IMR-90 (cell line): ENCODE measurements around the gene ADM2. TPM values are rescaled to one million over a fixed set of nuclear protein-coding genes. Genes with fewer than 3 reads are reported as not detected.

Source experiments
- ATAC-seq: fragments of 200-7000 bp; cut with Tn5 transposase; 2 replicates; pipeline ENCODE4 v1.9.1; 2020; ENCODE audit warnings: low read depth, mild to moderate bottlenecking, moderate library complexity
- BruUV-seq: library from RNA; stranded (reverse); fragments of 400-500 nt; replicated peaks from 2 replicates; lab custom pipeline; 2021; lab: Mats Ljungman, UMichigan
- CTCF ChIA-PET: fragments of 300-600 bp; formaldehyde crosslinking; extraction: SDS; loops from one replicate; lab custom pipeline; 2021; ENCODE audit warnings: antibody characterized with exemption; lab: Yijun Ruan, JAX
- POLR2A ChIA-PET: fragments of 300-600 bp; sonication (Branson Sonifier 250); formaldehyde crosslinking; loops from one replicate; lab custom pipeline; 2022; ENCODE audit warnings: antibody characterized with exemption; ENCODE audit not compliant: unreplicated experiment; lab: Charles Lee
- DNase-seq: peaks from one replicate; pipeline ENCODE4 v3.0.0; 2013
- H2AFZ ChIP-seq: replicated peaks from 2 replicates; pipeline ENCODE3; 2013; ENCODE audit warnings: low read length, mild to moderate bottlenecking; ENCODE audit not compliant: poor library complexity
- H2AK5ac ChIP-seq: 2 replicates; pipeline ENCODE4 v1.6.1; 2013; ENCODE audit warnings: low read depth, low read length, inconsistent platforms
- H2AK9ac ChIP-seq: replicated peaks from 2 replicates; pipeline ENCODE3; 2013; ENCODE audit warnings: mild to moderate bottlenecking, low read depth, low read length, moderate library complexity; ENCODE audit not compliant: poor library complexity
- H2BK120ac ChIP-seq: 2 replicates; pipeline ENCODE4 v1.6.1; 2013; ENCODE audit warnings: low read depth, low read length, inconsistent platforms
- H2BK15ac ChIP-seq: 3 replicates; pipeline ENCODE4 v1.6.1; 2013; ENCODE audit warnings: low read depth, low read length, inconsistent platforms
- H2BK20ac ChIP-seq: 2 replicates; pipeline ENCODE4 v1.6.1; 2013; ENCODE audit warnings: low read depth, mild to moderate bottlenecking, inconsistent platforms, low read length, moderate library complexity
- H2BK5ac ChIP-seq: 2 replicates; pipeline ENCODE4 v1.6.1; 2013; ENCODE audit warnings: mild to moderate bottlenecking, low read depth, low read length, inconsistent platforms; ENCODE audit not compliant: poor library complexity, severe bottlenecking
- H3K14ac ChIP-seq: replicated peaks from 2 replicates; pipeline ENCODE4 v1.6.1; 2013; ENCODE audit warnings: low read depth, low read length, inconsistent platforms
- H3K18ac ChIP-seq: 2 replicates; pipeline ENCODE4 v1.6.1; 2013; ENCODE audit warnings: low read depth, low read length, control low read depth
- H3K23ac ChIP-seq: 2 replicates; pipeline ENCODE4 v1.6.1; 2013; ENCODE audit warnings: low read depth, low read length, inconsistent platforms
- H3K27ac ChIP-seq: 2 replicates; pipeline ENCODE4 v1.5.1; 2013; ENCODE audit warnings: mild to moderate bottlenecking, control low read depth, low read length; ENCODE audit not compliant: insufficient read depth
- H3K27me3 ChIP-seq: 2 replicates; pipeline ENCODE4 v1.6.1; 2013; ENCODE audit warnings: low read length; ENCODE audit not compliant: control insufficient read depth, insufficient read depth
- H3K36me3 ChIP-seq: 2 replicates; pipeline ENCODE4 v1.6.1; 2013; ENCODE audit warnings: low read length, mixed read lengths; ENCODE audit not compliant: control insufficient read depth, insufficient read depth
- H3K4ac ChIP-seq: 2 replicates; pipeline ENCODE4 v1.6.1; 2013; ENCODE audit warnings: low read depth, low read length, inconsistent platforms
- H3K4me1 ChIP-seq: 2 replicates; pipeline ENCODE4 v1.6.1; 2013; ENCODE audit warnings: low read length, mixed read lengths; ENCODE audit not compliant: control insufficient read depth, insufficient read depth
- H3K4me2 ChIP-seq: 2 replicates; pipeline ENCODE4 v1.6.1; 2013; ENCODE audit warnings: low read depth, mild to moderate bottlenecking, control low read depth, low read length, moderate library complexity
- H3K4me3 ChIP-seq: 2 replicates; pipeline ENCODE4 v1.5.1; 2013; ENCODE audit warnings: low read depth, mild to moderate bottlenecking, control low read depth, low read length, moderate library complexity; ENCODE audit not compliant: insufficient read depth
- H3K56ac ChIP-seq: 2 replicates; pipeline ENCODE4 v1.6.1; 2013; ENCODE audit warnings: low read length, inconsistent platforms; ENCODE audit not compliant: insufficient read depth; ENCODE audit errors: extremely low read depth
- H3K79me1 ChIP-seq, 2 experiments: 2 replicates each; pipeline ENCODE4 v1.6.1; 2013; ENCODE audit warnings: low read length in 2 of 2, inconsistent platforms in 1 of 2, low read depth in 1 of 2
- H3K9ac ChIP-seq: 2 replicates; pipeline ENCODE4 v1.6.1; 2013; ENCODE audit warnings: low read depth, low read length, control low read depth
- H3K9me1 ChIP-seq: 2 replicates; pipeline ENCODE4 v1.6.1; 2013; ENCODE audit warnings: low read length, inconsistent platforms; ENCODE audit not compliant: insufficient read depth
- H3K9me3 ChIP-seq: 2 replicates; pipeline ENCODE4 v1.6.1; 2013; ENCODE audit warnings: low read length; ENCODE audit not compliant: control insufficient read depth, insufficient read depth
- H4K20me1 ChIP-seq: 2 replicates; pipeline ENCODE4 v1.6.1; 2013; ENCODE audit warnings: low read length, inconsistent platforms; ENCODE audit not compliant: insufficient read depth
- H4K5ac ChIP-seq: 2 replicates; pipeline ENCODE4 v1.6.1; 2013; ENCODE audit warnings: mild to moderate bottlenecking, low read depth, low read length, control low read depth
- H4K8ac ChIP-seq, 2 experiments: 2 replicates each; pipeline ENCODE4 v1.6.1; 2013; ENCODE audit warnings: low read depth in 2 of 2, low read length in 2 of 2, control low read depth in 1 of 2, inconsistent platforms in 1 of 2
- H4K91ac ChIP-seq: 2 replicates; pipeline ENCODE4 v1.6.1; 2013; ENCODE audit warnings: low read depth, low read length, inconsistent platforms; ENCODE audit not compliant: insufficient read depth
- BHLHE40 ChIP-seq: fragments of 150-350 bp; IDR thresholded peaks from 2 replicates; pipeline ENCODE4 v1.6.1; 2016; ENCODE audit warnings: mild to moderate bottlenecking, low read depth, low read length
- CEBPB ChIP-seq: IDR thresholded peaks from 2 replicates; pipeline ENCODE4 v1.6.1; 2012; ENCODE audit warnings: low read depth, low read length, improper control_type of control experiment
- CTCF ChIP-seq: conservative IDR thresholded peaks from 2 replicates; pipeline ENCODE4 v1.5.1; 2012; ENCODE audit warnings: mild to moderate bottlenecking, low read depth, low read length, improper control_type of control experiment
- MAFK ChIP-seq: IDR thresholded peaks from 2 replicates; pipeline ENCODE4 v1.6.1; 2012; ENCODE audit warnings: low read depth, low read length, improper control_type of control experiment
- MAZ ChIP-seq: IDR thresholded peaks from 2 replicates; pipeline ENCODE4 v1.6.1; 2012; ENCODE audit warnings: low read depth, mild to moderate bottlenecking, low read length, improper control_type of control experiment, moderate library complexity, borderline replicate concordance
- MXI1 ChIP-seq: IDR thresholded peaks from 2 replicates; pipeline ENCODE4 v1.6.1; 2012; ENCODE audit warnings: low read depth, mild to moderate bottlenecking, low read length, moderate library complexity, borderline replicate concordance
- POLR2A ChIP-seq: IDR thresholded peaks from 2 replicates; pipeline ENCODE4 v1.6.1; 2012; ENCODE audit warnings: mild to moderate bottlenecking, low read depth, low read length
- RAD21 ChIP-seq: IDR thresholded peaks from 2 replicates; pipeline ENCODE4 v1.6.1; 2012; ENCODE audit warnings: low read length, improper control_type of control experiment
- RCOR1 ChIP-seq: IDR thresholded peaks from 2 replicates; pipeline ENCODE4 v1.6.1; 2012; ENCODE audit warnings: mild to moderate bottlenecking, low read length, improper control_type of control experiment; ENCODE audit not compliant: insufficient replicate concordance
- SMC3 ChIP-seq: fragments of 150-350 bp; IDR thresholded peaks from 2 replicates; pipeline ENCODE4 v1.6.1; 2016; ENCODE audit warnings: low read depth, mild to moderate bottlenecking, antibody characterized with exemption, low read length, moderate library complexity
- WGBS, 2 experiments: methylation state at CpG; one replicate each; pipeline versions ENCODE4 v1.1.5 to v1.1.7; 2013; ENCODE audit warnings: missing lambda C conversion rate in 2 of 2; ENCODE audit not compliant: insufficient read length in 1 of 2; ENCODE audit errors: extremely low coverage in 2 of 2; 5-methylcytosine and 5-hydroxymethylcytosine counted together
- dilution Hi-C: fragments of 300-500 bp; cut with HindIII; formaldehyde crosslinking; loops from one replicate; pipeline ENCODE4 v1.14.3; 2018; ENCODE audit warnings: low sequenced_read_pairs; ENCODE audit not compliant: unreplicated experiment
- in situ Hi-C: fragments of 300-500 bp; cut with MboI; formaldehyde crosslinking; loops from 3 replicates; pipeline ENCODE4 v1.14.3; 2019; ENCODE audit warnings: low sequenced_read_pairs, inconsistent platforms, mixed read lengths
- intact Hi-C: fragments of 100-400 bp; cut with micrococcal nuclease; formaldehyde crosslinking; loops from 2 replicates; pipeline ENCODE4 v1.10.0; 2022
- polyA plus RNA-seq, 3 experiments: library from polyadenylated mRNA; depleted of rRNA; stranded (reverse); fragments of >200 nt; gene quantifications; 2 replicates each; pipeline ENCODE4 v1.2.3, GENCODE V29; 2012; ENCODE audit warnings: low replicate concordance in 1 of 3
- total RNA-seq: library from RNA; depleted of rRNA; stranded (reverse); fragments of >200 nt; gene quantifications from 2 replicates; pipeline ENCODE4 v1.2.3, GENCODE V29; 2012
- TF ChIP-seq, protein P1 (sequence below): fragments of 150-350 bp; IDR thresholded peaks from 2 replicates; pipeline ENCODE4 v1.6.1; 2017; ENCODE audit warnings: mild to moderate bottlenecking, antibody characterized with exemption, low read length, low read depth
- TF ChIP-seq, protein P2 (sequence below): fragments of 150-350 bp; IDR thresholded peaks from 2 replicates; pipeline ENCODE4 v1.6.1; 2016; ENCODE audit warnings: low read depth, mild to moderate bottlenecking, low read length, moderate library complexity, borderline replicate concordance

The ADM2 gene
- total and polyA plus RNA-seq, 2 of the 4 experiments (the other 2 are of a cell fraction), result 0.18 to 2.3 TPM

- Histone ChIP-seq H3K27me3 (no peaks in the 10 kb centered on the region), H2BK120ac (peak within 1 kb of the TSS; percentile 52; the same call in 1 of the 2 replicates), H3K9me1 (peaks cover 12% of the 10 kb centered on the region), H3K4me1 (peaks cover 13% of the 10 kb centered on the region), H4K91ac (peak within 1 kb of the TSS; percentile 76; the same call in 1 of the 2 replicates), H3K56ac (peak within 1 kb of the TSS; percentile 83), H2BK15ac (no peak within 1 kb of the TSS), H4K20me1 (peaks cover 19% of the 10 kb centered on the region), H2AFZ (peak within 1 kb of the TSS; percentile 96), H4K5ac (peak within 1 kb of the TSS; percentile 79), H3K18ac (peak within 1 kb of the TSS; percentile 48; the same call in 1 of the 2 replicates), H2AK5ac (peak within 1 kb of the TSS; percentile 94), H3K4me2 (peak within 1 kb of the TSS; percentile 90), H3K4me3 (peak within 1 kb of the TSS; percentile 84), H3K14ac (peak within 1 kb of the TSS; percentile 92), H3K27ac (peak within 1 kb of the TSS; percentile 96), H2BK20ac (no peak within 1 kb of the TSS), H3K36me3 (peaks cover 24% of the 10 kb centered on the region), H2BK5ac (peak within 1 kb of the TSS; percentile 85), H3K79me1 (peaks cover 11 to 46% of the 10 kb centered on the region in 2 experiments), H3K23ac (peak within 1 kb of the TSS; percentile 2; the same call in 1 of the 2 replicates), H3K9ac (peak within 1 kb of the TSS; percentile 89), H3K4ac (peak within 1 kb of the TSS; percentile 96), H3K9me3 (no peaks in the 10 kb centered on the region), H4K8ac (peak within 1 kb of the TSS; percentile 82 to 91; a peak in 3 of 4 replicates), H2AK9ac (peak within 1 kb of the TSS; percentile 99)
- ATAC-seq, result peak; percentile 71
- BruUV-seq, result no TSS peak
- intact Hi-C loops (loop anchor here (5.0 kb wide), 1 partner anchor 57 kb away; the partner anchor contains the start of gene CHKB), dilution Hi-C loops (no loop called here), in situ Hi-C loops (loop anchor here (5.0 kb wide), 1 partner anchor 52 kb away; the partner anchor contains the start of gene CPT1B)
- peak; percentile 97 for DNase-seq
- ChIA-PET CTCF (interaction anchor here (0.5 to 1.6 kb wide), 12 partner anchors 16 to 230 kb away, joined by 3 to 8 read pairs (median 4); partner anchors contain the start of genes CHKB, LMF2, NCAPH2 and SYCE3), POLR2A (interaction anchor here (0.6 to 0.7 kb wide), 3 partner anchors 17 to 54 kb away, joined by 3 to 4 read pairs (median 3); partner anchors contain the start of genes LMF2, NCAPH2 and SYCE3)
- 1% methylated on average over 63 of the region's 84 CpGs; no CpG with 5 or more reads in 1 of the 2 experiments for WGBS, 2 experiments
- TF ChIP-seq, protein P1, sequence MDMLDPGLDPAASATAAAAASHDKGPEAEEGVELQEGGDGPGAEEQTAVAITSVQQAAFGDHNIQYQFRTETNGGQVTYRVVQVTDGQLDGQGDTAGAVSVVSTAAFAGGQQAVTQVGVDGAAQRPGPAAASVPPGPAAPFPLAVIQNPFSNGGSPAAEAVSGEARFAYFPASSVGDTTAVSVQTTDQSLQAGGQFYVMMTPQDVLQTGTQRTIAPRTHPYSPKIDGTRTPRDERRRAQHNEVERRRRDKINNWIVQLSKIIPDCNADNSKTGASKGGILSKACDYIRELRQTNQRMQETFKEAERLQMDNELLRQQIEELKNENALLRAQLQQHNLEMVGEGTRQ, result peak; percentile 98
- TF ChIP-seq, protein P2, sequence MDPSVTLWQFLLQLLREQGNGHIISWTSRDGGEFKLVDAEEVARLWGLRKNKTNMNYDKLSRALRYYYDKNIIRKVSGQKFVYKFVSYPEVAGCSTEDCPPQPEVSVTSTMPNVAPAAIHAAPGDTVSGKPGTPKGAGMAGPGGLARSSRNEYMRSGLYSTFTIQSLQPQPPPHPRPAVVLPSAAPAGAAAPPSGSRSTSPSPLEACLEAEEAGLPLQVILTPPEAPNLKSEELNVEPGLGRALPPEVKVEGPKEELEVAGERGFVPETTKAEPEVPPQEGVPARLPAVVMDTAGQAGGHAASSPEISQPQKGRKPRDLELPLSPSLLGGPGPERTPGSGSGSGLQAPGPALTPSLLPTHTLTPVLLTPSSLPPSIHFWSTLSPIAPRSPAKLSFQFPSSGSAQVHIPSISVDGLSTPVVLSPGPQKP, result no peak
- TF ChIP-seq CEBPB, result no peak
- TF ChIP-seq POLR2A, result peak; percentile 83
- TF ChIP-seq MXI1, result peak; percentile 78; the same call in 1 of the 2 replicates
- TF ChIP-seq RAD21, result peak; percentile 47
- TF ChIP-seq BHLHE40, result peak; percentile 63; the same call in 1 of the 2 replicates
- peak; percentile 63 for TF ChIP-seq CTCF
- 0 out of 2 replicates have a peak, but pooled peaks have one; percentile 7 for TF ChIP-seq SMC3
- no peak for TF ChIP-seq RCOR1
- TF ChIP-seq MAFK, result peak; percentile 74
- peak; percentile 70; the same call in 1 of the 2 replicates for TF ChIP-seq MAZ
Measured at GRCh38 chr22:50525104-50525857, 43.9 kb downstream of the ADM2 start, which contains the start of gene SCO2. Gene SCO2 (minus strand): TSS chr22:50525598. CDS start chr22:50524411, 1,187 bp downstream.
